ENCODE data around the gene TNS3.

The TNS3 gene

GRCh38 chr7:47480576-47481538, 101.1 kb downstream of the TNS3 start:
- H3K4me3 ChIP-seq (replicated peaks; ENCODE audit: low read depth, low read length) = no peak overlapping the region
- TF ChIP-seq CTCF (IDR thresholded peaks at IDR 0.05; ENCODE audit: low read depth, low read length, missing control alignments) = no peak
- DNase-seq (ENCODE audit: extremely low read depth, low read depth) = no peak

DNA sequence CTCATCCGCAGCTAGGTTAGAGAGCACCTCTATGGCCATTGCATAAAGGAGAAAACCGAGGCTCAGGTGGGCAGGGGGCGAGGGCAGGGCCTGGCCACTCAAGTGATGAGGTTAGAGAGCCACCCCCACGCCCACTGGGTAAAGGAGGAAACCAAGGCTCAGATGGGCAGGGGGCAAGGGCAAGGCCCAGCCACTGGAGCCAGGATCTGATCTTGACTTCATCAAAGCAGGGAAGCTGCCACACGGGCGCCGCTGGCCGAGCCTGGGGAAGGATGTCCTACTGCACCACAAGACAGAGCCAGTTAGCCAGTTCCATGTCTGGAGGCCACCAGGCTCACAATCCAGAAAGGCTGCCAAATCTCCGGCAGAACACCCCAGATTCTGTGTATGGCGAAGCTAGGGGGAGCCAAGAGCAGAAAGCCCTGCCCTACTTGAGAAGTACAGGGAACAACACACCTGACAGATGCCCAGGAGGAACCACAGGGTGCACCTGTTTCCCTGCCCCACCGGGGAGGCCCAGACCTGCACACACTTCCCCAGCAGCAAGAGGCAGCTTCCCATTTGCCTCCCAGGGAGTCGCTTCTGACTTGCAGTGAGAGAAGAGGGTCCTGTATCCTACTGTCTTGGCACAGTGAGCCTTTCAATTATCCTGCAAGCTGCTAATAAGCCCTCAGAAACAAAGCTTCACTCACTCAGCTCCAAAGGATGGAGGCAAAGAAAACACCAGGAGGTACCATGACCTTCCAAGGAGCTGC, 101.9 kb downstream of the TNS3 start:
- no peak for DNase-seq (ENCODE audit: extremely low read depth, low read depth)
- H3K4me3 ChIP-seq (replicated peaks; ENCODE audit: low read depth, low read length) = no peak overlapping the region
- no peak for TF ChIP-seq CTCF (IDR thresholded peaks at IDR 0.05; ENCODE audit: low read depth, low read length, missing control alignments)

- H3K4me3 ChIP-seq (replicated peaks; ENCODE audit: low read depth, low read length) = no peak overlapping the region
- TF ChIP-seq CTCF (IDR thresholded peaks at IDR 0.05; ENCODE audit: low read depth, low read length, missing control alignments) = no peak
- DNase-seq (ENCODE audit: extremely low read depth, low read depth) = no peak
These were observed 102.8 kb downstream of the TNS3 start for GRCh38 chr7:47478926-47479711.

GRCh38 chr7:47478017-47478344, 103.9 kb downstream of the TNS3 start:
- no peak for TF ChIP-seq CTCF (IDR thresholded peaks at IDR 0.05; ENCODE audit: low read depth, low read length, missing control alignments)
- H3K4me3 ChIP-seq (replicated peaks; ENCODE audit: low read depth, low read length) = no peak overlapping the region
- no peak for DNase-seq (ENCODE audit: extremely low read depth, low read depth)

- TF ChIP-seq CTCF (IDR thresholded peaks at IDR 0.05; ENCODE audit: low read depth, low read length, missing control alignments) = no peak
- DNase-seq (ENCODE audit: extremely low read depth, low read depth) = no peak
- no peak overlapping the region for H3K4me3 ChIP-seq (replicated peaks; ENCODE audit: low read depth, low read length)
These were observed 104.5 kb downstream of the TNS3 start for GRCh38 chr7:47477191-47478016.

GRCh38 chr7:47475880-47476227, 106.1 kb downstream of the TNS3 start:
- TF ChIP-seq CTCF (IDR thresholded peaks at IDR 0.05; ENCODE audit: low read depth, low read length, missing control alignments) = no peak
- no peak for DNase-seq (ENCODE audit: extremely low read depth, low read depth)
- H3K4me3 ChIP-seq (replicated peaks; ENCODE audit: low read depth, low read length) = no peak overlapping the region

Data from HFF-Myc (cell line).